HG03095 (cell line): ENCODE results near the gene MYH2.
"Not testable (repeated sequence)": the region's sequence is repeated elsewhere in the genome, so short reads cannot be mapped to it uniquely, and the experiment has no call there.

ENCODE experiments used
- ATAC-seq: cut with Tn5 transposase; IDR thresholded peaks from one replicate; pipeline ENCODE4 v1.9.1; 2021; ENCODE audit warnings: moderate library complexity; ENCODE audit not compliant: unreplicated experiment

MYH2 gene

DNA sequence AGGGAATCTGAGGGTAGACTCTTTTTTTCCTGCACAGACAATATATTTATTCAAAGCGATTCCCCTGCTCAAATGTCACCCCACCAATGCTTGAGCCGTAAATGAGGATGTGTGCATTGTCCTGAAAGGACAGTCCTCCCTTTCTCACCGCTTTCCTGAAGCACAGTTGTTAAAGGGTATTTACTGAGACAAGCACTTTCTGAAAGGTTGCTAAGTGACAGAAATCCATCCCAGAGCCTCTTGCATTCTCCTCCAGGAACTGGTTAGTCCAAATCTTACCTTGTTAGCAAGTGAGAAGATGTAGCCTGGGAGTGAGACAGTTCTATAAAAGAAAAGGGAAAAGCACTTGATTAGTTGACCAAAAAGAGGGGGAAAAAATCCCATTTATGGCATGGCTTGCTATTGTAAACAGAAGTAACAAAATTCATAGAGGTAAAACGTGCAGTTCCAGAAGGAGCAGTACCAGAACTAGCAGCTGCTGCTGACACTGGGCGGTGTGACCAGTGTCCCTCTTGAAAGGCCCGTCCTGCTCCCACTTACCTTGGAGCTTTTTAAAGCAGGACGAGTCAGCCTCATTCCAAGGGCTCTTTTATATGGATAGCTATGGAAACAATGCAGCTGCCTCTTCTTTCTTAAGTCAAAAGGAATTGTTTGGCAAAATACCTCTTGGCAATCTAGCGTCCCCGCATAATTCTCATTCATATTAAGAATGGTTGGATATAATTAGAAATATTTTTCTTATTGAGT, at the start of gene MYH2:
TSS of gene MYH2 (minus strand) at position 563 of the 747 bp plus-strand sequence. CDS start 1,738 bp downstream, outside the sequence.
- ATAC-seq = no peak

DNA sequence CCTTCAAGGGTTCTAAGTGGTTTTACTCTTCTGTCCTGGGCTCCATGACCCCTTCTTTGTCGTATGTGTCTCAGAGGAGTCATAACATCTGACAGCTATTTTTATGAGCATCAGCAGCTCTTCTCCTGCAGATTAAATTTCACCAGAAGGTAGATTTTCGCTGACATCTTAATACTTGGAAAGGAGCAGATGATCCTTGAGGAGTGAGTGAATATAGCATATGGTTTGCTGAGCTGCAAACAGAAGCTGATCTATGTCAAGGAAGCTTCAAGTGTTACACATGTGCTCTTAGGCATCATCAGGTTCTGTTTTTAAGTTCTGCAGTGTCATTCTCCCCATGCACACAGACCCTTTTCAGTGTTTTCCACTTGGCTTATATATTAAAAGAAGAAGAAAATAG, 49.2 kb upstream of the MYH2 start:
- ATAC-seq = no peak

DNA sequence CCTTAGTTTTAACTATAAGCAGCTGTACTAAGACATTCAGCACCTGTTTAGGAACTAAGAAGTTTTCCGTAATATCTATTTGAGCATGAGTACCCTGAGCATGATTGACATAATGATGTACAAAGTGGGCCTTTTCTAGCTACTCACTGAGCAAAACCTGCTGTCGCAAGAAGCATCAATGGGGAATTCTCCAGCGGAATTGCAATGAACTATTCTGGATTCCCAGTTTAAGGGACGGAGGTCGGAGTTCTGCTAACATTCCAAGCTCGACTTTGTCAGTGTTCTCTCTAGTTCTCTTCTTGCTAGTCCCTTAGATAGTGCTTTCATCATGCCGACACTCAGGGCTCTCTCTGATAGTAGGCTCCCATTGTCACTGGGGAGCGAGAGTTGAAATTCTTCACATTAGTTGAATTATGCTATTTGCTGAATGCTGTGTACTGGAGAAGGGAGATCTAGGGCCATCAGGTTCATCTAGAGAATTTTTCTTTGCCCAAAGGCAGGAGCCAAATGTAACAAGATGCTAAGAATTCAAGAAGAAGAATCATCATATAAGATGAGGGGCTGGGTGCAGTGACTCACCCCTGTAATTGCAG, 40.2 kb upstream of the MYH2 start:
- ATAC-seq = no peak

DNA sequence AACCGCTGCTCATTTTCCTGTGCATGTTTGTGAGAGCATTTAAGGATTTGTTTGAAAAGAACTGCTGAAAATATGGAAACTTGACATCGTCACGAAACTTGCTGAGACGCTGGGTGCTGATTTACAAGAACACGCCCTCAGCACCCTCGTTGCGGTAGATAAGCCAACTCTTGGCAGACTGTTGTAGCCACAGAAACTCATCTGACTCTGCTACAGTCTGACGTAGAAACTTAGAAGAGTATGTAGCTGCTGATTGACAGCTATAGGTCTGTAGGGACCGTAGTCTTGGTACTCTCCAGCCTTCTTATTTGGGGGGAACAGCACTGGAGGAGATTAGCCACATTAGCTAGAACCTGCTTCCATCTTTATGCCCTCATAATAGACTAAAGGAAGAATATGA, 36.1 kb upstream of the MYH2 start:
- no peak for ATAC-seq

DNA sequence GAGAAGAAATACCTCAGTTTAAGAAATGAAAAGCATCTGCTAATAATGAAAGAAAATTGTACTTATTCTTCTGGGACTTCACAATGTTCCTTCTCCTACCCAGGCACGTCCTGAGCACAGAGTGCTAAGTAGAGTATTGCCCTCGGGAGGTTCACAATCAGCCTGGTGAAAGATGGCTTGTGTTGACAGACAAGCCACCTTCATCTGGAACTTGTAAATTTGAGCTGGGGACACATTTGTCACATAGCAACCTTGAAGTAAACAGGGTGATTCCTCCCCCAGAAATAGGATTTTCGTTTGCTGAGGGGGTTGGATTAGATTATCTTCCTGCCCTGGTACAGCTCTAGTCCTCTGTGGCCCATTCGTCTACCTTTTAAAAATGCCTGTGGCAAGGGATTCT, 34.4 kb upstream of the MYH2 start:
- ATAC-seq = no peak

DNA sequence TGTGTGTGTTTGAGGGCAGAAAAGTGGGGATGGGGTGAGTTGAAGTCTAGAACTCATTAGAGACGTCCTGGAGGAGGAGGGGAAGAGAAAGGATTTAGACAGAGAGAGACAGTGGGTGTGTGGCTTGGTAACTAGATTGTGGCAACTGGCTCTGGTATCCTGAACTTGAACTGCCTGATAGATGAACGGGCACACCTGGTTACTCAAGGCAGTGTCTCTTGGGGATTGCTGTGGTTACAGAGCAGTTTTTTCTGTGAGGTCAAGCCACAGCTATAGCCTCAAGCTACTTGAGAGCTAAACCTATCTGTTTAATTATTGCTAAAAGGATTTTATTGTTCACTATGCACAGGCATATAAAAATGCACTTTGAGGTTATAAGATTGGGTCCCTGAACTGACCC, 29.8 kb upstream of the MYH2 start:
- no peak for ATAC-seq

DNA sequence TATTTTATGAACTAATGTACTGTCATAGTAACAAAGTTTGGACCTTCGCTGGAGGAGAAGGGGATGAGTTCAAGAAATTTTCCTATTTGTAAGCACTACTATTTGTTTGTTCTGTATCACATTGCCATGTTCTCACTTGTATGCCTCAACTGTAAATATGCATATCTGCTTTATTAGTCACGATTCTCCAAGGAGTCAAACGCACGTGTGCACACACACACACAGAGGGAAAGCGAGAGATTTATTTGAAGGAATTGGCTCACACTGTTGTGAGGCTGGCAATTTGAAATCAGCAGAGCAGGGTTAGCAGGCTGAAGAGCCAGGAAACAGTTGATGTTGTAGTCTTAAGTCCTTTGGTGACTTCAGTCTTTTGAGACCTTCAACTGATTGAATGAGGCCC, 24.9 kb upstream of the MYH2 start:
- ATAC-seq = no peak

DNA sequence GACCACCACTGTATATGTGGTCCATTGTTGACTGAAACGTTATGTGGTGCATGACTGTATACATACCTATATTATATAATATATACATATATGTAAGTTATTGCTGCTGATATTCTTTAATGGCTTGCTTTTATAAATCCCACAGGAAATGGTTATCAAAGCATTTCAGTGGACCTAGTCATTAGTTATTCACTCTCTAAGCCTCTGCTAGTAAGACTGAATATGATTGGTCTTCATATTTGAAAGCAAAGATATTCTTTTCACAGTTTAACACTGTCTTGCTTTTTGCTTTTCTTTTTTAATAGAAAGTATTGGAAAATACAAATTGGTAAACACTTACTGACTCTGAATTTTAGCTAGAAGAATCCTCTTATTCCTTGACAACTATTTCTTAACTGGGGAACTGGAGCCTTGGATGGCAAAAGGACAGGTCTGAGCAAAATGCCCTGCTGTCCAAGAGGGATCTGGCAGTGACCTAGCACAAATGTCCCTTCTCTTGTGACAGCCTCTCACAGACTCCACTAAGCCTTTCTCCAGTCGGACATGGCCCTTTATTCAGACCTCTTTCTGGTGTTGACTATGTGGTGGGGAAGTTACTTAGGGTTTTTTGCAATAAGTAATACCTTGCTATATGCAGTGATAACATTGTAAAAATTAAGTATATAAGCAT, 14.7 kb upstream of the MYH2 start:
- ATAC-seq = no peak

DNA sequence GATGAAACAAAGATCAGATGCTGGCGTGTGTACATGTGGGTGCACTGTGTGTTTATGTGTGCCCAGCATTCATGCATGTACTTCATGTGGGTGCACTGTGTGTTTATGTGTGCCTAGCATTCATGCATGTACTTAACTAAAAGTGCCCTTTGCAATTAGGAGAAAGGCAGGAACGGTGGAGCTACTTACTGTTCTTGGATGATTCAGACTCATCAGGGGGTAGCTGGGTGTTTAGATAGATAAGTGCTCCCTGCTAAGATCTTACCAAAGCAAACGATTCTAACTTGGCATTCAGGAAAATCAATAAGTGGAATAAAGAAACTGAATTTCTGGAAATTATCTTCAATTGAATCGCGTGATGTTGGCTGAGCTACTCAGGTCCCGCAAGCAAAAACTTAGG, 8.6 kb upstream of the MYH2 start:
- no peak for ATAC-seq

DNA sequence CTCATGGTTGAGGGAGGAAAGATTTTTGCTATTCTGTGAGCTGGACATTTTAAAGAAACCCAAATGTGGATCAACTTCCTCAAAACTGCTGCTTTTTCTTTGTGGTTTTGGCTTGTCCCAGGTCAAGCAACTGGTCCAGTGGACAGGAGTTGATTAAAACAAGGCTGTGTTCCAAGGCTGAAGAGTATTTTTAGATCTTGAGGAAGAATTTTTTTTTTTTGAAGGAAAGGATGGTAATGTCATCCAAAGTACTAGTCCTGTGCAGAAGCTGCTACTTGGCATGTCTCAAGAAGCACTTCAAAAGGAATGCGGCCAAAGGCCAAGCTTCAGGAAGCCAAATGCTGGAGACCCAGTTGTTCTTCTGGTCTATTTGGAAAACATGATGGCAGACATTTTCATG, 8.0 kb upstream of the MYH2 start:
- no peak for ATAC-seq

DNA sequence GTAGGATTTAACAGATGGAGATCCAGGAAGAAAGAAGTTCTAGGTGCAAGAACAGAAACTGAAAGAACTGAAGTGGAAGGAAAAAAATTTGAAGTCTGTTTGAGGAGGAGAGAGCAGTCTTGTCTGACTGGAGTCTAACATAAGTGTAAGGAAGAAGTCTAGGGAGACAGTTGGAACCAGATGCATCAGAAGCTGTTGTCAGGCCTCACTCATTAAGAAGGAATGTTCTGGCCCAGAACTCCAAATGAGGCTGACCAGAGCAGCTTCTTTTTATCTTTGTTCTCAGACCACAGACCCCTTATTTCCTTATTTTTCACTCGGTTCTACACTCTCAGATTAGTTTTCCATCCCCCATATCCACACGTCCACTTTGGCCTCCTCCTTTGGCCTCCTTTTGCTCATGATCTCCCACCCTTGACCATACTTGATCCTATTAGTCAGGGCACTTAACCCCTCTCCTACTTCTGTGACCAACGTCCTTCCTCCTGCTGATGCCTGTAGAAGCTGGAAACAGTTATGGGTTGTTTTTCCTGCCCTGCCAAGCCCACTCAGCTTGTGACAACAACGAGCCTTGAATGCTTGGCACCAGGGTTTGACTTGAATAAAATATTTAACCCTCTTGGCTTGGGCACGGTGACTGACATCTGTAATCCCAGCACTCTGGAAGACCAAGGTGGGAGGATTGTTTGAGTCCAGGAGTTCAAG, 7.0 kb upstream of the MYH2 start:
- no peak for ATAC-seq

DNA sequence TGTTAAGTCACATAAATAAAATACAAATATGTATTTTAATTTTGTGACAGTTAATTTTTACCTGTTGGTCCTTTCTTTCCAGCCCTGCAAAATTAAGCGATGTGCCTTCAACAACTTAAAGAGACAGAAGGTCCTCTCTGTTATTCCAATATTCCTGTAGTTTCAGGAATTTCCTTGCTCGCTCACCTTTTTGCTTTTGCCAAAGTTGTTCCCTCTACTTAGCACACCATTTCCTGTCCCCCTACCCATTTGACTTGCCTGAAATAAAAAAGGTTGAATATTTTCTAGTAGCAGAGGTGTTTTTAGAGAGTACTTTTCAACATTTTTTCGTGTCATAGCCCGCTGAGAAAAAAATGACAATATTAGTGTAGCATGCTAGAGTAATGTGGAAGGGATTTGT, 556 bp upstream of the MYH2 start:
- no peak for ATAC-seq

DNA sequence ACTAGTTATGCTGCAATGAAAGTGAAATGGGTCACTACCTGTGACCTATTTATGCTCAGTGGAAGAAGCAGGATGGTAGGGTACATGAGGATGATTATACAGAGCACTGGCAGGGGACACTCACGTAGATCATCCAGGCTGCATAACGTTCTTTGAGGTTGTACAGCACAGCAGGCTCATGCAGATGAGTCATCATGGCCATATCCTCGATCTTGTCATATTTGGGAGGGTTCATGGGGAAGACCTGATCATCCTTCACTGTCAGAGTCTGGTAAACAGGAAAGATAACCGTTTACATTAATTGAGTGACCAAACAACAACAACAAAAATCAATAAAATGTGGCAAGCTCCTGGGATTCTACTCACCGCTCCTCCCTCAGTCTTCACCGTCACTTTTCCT, 2.1 kb downstream of the MYH2 start:
- ATAC-seq = no peak

DNA sequence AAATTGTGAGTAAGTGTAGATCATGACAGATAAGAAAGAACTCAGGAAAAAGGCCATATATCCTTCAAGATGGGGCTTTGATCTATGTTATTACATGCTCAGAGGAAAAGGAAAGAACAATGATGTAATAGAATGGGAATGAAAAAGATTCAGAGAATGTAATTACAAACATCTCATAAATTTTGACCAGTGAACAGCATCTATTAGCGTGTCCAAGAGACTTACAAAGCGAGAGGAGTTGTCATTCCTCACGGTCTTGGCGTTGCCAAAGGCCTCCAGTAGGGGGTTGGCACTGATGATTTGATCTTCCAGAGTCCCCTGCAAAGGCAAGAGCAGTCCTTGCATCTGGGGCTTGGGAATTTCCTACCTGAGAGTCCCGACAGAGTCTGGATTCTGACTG, 6.0 kb downstream of the MYH2 start:
- not testable (repeated sequence) for ATAC-seq

DNA sequence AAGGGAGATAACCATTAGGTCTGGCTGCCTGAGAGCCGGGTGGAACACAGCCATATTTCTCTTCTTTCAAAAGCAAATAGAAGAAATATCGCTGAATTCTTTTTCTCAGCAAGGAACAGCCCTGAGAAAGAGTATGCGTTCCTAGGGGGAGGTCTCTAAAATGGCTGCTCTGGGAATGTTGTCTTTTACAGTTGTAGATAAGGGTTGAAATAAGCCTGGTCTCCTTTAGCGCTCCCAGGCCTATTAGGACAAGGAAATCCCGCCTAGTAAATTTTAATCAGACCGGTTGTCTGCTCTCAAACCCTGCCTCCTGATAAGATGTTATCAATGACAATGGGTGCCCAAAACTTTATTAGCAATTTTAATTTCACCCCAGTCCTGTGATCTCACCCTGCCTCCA, 8.3 kb downstream of the MYH2 start:
- ATAC-seq = not testable (repeated sequence)

DNA sequence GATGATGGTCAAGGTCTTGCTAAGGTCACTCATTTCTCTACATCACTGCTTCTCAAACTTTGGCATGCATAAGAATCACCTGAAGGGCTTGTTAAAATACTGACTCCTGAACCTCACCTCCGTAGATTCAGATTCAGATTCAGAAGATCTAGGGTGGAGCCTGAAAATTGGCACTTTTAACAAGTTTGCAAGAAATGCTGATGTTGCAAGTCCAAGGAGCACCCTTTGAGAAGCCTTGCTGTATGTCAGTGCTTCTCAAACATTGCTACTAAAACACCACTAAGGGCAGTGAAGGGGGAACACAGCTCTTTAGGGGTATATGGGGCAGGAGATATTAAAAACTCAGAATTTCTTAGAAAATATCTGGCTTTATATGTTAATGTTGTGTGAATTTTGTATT, 17.4 kb downstream of the MYH2 start:
- ATAC-seq = no peak

DNA sequence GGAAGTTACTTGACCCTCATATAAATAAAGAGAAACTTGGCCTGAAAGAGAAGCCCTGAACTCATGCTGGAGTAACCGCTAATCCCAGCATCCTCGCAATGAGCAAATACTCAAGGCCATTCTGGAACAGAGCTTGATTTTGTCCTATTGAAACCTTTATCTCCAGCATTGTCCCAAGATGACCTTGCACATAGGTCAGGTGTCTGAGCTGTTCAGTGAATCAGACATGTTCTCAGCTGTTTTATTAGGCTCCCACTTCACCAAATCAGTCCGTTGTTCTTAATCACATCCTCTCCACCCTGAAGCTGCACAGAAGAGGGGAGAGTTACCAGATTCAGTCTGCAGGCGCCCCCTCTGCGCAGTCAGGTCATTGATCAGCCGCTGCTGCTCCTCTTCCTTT, 22.0 kb downstream of the MYH2 start:
- ATAC-seq = no peak

DNA sequence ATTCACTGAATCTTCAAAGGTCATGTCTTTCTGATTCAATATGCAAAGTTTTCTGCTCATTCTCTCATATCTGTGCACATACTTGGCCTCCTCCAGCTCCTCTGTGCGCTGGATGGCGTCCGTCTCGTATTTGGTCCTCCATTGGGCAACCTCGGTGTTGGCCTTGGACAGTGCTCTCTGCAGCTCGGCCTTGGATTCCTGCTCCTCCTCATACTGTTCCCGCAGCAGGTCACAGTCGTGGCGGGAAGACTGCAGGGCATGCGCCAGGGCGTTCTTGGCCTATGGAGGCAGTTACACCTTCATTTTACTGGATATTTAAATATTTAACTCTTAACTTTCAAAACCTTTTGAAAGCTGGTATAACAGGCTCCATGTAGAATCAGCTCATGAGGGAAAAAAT, 22.9 kb downstream of the MYH2 start:
- ATAC-seq = no peak

DNA sequence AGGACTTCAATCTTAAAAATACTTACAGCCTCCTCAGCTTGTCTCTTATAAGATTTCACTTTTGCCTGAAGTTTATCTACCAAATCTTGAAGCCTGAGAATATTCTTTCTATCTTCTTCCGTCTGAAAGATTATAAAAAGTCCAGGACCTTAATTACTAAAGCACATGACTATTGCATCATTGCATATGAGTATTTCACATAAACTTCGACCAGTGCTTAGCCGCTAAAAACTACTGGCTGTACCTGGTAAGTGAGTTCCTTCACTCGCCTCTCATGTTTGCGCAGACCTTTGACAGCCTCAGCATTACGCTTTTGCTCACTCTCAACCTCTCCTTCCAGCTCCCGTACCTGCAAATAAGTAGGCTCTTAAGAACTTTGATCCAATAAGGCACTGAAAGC, 26.4 kb downstream of the MYH2 start:
- ATAC-seq = no peak

DNA sequence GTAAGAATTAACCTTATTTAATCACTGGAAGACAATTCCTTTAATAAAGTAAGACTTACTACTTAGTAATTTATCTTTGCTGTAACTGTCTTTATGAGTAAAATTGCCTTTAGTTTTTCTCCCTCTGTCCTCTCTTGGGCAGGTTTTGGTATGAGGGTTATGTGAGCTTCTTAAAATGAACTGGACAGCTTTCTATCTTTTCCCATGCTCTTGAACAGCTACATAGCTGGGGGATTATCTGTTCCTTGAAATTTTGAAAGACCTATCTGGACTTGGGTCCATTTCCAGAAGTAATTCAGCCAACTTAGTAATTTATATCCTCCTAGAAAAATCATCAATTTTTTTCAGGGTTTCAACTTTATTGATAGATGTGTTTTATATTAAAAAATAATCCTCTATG, 27.5 kb downstream of the MYH2 start:
- no peak for ATAC-seq

DNA sequence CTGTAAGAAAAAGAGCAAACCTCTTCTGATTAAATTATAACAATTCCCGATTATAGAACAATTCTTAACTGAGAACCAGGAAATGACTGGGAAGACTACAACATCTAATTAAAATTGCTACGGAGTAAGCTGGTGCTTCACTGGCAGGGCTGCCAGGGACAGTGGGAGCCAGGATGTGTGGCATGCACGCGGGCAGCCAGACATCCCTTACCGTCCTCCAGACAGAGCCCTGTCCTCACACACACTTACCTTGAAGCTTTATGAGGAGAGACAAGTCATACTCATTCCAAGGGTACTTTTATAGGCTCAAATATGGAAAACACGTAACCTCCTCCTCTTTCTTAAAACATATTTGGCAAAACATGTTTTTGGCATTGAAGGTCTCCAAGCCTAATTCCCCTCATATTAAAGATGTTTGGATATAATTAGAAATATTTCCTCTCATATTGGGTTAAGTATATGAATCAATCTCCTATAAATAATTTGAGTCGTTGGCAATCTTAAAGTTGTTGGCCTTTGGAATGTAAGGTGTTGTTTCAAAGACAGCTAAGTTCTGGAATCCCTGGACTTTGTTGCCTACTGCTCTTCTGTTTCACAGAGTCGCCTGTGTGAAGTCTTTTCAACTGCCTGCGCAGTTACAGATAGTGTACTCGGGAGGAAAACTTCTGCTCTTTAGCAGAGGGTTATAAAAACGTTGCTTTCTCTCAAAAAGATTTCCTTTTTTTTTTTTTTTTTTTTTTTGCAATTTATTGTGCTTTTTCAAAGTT, 31.0 kb downstream of the MYH2 start, which contains the start of gene MYH1:
TSS of gene MYH1 (minus strand) at position 272 of the 767 bp plus-strand sequence. CDS start 1,900 bp downstream, outside the sequence.
- ATAC-seq = no peak
